NCI-H1930 (cell line): ENCODE data around the gene EIF4E2.

Experiments used
- DNase-seq, 2 experiments: peaks; one replicate each; lab custom pipeline; 2025; lab: John Stamatoyannopoulos, UW

The EIF4E2 gene, protein sequence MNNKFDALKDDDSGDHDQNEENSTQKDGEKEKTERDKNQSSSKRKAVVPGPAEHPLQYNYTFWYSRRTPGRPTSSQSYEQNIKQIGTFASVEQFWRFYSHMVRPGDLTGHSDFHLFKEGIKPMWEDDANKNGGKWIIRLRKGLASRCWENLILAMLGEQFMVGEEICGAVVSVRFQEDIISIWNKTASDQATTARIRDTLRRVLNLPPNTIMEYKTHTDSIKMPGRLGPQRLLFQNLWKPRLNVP

DNA sequence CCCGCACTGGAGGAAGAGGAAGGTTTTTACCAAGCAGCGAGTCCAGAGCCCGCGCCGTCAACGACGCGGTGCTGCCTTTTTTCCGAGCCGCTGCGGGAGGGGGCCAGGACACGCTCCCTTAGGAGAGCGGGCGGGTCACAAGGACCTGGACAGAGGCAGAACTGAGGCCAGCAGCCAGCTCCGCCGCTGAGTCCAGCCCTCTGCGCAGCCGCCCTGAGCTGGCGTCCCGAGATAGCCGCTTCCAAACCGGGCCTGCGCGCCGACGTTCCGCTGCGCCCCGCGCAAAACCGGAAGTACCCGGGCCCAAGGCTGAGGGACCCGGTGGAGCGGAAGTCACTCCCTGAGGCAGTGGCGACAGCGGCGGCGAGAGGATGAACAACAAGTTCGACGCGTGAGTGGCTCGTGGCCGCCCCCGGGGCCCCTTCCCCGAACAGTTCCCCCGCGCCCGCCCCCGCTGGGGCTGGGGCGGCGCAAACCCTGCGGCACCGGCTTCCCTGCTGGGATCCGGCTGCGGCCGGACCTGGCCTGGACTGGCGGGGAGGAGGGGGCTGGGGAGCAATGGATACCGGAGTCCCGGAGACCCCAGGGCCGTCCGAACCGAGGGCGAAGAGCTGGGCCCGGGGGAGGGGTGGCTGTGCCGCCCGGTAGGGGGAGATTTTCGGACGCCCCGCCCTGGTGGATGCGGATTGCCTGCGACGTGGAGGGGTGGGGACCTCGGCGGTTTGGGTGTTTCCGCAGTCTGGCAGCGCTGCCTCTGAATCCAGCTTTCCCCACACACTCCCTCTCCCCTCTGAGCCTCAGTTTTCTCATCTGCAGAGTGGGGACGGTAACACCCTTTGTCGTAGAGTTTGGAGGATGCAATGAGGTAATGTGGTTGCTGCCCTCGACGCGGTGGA is at the start of gene EIF4E2, which contains the start of gene TIGD1:
Gene EIF4E2, plus strand, starts transcription at position 336 of the 896 bp plus-strand sequence. Its CDS starts 36 bp downstream, at position 372.
Gene TIGD1, minus strand, starts transcription at position 204 of the 896 bp plus-strand sequence. CDS start 675 bp downstream, outside the sequence.
- DNase-seq = peak; percentile 89 to 93

DNA sequence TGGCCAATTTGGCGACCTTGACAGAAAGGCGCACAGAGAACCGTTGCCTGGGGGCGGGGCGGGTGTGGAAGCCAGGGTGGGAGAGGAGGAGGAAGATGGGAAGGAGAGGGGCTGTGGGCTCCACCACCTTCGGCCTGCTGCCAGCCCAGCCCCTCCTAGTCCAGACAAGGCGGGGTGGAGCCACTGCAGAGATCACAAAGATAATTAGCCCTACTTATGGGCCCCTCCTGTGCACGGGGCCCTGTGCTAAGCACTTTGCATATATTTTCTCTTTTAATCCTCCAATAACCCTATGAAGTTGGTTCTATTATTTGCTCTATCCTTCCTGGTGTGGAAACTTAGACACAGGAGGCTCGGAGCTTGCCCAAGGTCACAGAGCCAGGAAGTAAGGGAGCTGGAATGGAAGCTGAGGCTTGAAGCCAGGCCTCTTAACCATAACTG is 49.1 kb upstream of the EIF4E2 start:
- no peak for DNase-seq

DNA sequence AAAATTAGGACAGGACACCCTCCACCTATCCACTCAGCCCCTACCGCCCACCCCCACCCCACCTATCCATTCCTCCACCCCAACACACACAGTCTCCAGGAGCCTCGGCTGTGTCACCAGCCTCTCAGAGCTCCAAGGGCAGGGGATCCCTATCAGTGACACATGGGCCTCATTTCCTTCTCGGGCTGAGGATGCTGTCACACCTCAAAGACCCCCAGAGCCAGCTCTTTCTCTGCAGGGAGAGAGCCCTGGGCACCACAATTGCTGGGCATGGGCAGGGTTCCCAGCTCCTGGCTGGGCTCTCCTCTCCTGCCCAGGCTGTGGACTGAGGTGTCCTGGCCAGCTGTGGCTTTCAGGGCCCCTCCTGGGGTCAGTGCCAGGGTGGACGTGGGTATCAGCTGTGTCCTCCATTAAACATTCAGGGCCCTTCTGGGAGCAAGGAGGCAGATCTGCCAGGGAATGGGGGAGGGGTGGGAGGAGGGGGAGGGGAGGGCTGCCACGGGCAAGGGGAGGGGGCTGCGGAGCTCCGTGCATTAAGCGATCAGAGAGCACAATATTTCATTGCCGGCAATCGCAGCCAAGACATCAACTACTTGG is 48.6 kb upstream of the EIF4E2 start:
- no peak for DNase-seq

DNA sequence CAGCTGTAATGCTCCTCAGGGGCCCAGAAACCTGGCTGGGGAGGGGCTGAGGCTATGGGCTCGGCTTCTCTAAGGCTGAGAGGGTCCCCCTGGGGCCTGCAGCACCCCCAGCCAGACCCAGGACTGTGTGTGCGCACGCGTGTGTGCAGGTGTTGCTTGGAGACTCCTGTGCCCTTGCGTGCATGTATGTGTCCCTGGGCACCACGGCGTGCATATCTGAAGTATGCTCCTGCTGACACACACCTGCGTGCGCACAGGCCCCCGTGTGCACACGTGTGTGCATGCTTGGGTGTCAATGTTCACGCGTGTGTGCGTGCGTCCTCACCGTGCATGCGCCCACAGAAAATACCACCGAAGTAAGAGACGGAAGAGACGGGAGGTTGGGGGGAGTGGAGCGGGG is 48.0 kb upstream of the EIF4E2 start:
- no peak for DNase-seq

DNA sequence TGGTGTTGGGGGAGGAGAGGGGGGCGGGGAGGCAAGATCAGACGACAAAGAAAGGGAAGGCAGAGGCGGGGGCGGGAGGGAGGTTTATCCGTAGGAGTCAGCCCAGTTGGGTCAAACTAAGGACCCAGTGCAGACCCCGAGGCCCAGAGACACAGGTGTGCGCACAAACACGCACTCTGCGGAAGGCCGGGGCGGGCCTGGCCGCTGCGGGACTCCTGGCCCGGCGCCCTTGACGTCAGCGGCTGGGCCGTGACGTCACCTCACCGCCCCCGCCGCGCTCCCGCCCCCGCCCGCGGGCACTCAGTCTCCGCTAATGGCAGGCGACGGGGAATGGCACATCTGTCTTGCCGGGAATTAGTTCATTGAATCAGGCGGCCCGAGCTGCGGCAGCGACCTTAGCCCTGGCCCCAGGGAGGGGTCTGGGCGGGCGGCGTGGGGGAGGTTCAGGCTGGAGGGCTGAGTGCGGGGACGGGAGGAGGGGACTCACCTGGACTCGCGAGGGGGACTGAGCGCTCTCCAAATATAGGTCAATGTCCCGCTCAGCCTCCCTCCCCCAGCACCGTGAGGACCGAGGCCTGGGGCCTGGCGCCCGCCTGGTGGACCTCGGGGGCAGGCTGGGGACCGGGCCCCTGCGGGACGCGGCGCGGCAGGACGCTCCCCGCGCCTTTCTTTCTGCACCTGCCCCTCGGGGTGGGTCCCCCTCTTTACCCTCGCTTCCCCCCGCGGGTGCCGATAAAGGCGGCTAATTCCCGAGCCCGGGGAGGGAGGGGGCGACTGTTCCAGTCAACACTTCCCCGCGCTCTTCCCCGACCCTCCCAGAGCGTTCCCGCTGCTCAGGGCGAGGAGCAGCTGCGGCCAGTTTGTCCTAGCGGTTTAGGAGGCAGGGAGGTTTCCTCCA is 47.3 kb upstream of the EIF4E2 start:
- DNase-seq = peak in 1 of 2 experiments; percentile 54

DNA sequence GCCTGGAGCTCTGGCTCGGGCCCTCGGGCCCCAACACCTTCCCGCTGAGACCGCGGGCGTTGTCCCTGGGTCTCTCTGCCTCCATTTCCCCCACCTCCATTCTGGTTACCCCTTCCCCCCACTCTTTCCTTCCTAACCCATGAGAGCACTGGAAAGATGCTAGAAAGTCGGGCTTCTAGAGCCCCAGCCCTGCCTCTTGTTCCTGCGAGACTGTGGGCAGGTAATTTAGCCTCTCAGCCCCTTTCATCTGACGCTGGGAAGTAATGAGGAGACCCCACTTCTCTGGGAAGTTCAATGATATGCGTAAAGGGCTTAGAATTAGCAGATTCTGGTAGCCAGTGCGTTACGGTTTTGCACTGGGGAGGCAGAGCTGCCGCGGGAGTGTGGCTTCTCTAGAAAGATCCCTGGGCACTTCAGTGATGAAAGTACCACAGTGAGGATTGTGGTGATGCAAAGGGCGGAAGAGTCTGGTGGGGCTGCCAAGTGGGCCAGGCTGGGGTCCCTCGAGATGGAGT is 46.6 kb upstream of the EIF4E2 start:
- DNase-seq = no peak

DNA sequence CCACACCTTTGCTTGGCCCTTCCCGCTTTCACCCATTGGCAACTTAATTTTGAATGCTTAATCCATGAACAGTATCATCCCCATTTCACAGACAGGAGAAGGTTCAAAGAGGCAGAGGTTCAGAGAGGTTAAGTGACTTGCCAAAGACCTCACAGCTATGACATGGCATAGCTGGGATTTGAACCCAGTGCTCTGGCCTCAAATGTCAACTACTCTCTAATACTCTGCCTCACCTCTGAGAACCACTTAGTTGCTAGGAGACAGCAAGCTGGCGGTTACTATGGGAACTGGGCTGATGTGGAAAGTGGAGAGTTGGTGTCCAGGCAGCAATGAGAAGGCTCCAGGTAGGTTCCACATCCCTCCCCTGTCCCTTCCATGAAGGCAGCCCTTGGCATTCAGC is 46.1 kb upstream of the EIF4E2 start:
- no peak for DNase-seq

DNA sequence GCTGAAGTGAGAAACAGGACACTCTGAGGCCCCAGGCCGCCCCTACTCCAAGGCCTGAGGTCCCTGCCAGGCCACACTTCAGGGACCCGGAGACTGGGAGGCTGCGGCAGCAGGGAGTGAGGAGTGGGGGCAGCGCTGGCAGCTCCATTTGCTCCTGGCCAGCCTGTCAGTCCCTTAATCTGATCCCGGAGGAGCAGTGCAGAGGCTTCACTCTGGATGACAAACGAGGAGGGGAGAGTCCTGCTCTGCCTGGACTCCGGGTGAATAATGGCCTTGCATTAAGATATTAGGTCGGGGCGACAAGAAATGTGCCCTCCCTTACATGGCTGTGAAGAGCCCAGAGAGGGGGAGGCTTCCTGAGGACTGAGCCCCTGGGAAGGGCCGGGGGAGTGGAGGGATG is 44.6 kb upstream of the EIF4E2 start:
- DNase-seq = no peak

DNA sequence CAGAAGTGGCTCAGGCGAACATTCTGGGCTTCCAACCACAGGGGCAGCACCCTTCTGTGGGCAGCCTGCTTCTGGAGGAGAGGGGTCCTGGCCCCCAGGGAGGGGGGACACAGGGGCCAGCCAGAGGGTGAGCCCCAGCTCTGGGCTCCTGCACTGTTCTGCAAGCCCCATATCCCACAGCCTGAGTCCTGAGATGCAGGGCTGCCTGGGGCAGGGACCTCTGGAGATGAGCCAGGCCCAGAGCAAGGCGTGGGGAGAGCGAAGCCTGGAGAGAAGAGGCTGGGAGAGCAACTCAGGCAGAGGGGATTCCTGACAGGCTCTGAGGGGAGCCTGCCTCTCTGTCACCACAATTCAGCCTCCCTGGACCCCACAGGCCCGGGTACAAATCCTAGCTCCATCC is 43.8 kb upstream of the EIF4E2 start:
- DNase-seq = no peak

DNA sequence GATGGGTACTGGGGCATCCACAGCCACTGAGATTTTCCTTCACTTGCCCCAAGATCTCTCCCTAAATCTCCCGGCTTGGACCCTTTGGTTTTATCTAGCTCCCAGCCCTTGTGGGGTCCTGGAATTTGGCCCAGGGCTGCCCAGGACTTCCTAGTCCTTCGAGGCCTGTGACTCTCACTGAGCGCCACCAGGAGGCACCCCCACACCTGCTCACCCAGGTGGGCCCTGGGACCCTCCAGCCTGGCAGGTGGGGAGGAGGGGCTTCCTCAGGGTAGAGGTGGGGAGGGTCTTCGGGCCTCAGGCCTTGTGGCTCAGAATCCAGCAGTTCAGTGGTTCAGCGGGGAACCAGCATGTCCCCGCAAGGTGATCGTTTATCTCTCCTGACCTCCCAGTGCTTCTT is 42.2 kb upstream of the EIF4E2 start:
- no peak for DNase-seq

DNA sequence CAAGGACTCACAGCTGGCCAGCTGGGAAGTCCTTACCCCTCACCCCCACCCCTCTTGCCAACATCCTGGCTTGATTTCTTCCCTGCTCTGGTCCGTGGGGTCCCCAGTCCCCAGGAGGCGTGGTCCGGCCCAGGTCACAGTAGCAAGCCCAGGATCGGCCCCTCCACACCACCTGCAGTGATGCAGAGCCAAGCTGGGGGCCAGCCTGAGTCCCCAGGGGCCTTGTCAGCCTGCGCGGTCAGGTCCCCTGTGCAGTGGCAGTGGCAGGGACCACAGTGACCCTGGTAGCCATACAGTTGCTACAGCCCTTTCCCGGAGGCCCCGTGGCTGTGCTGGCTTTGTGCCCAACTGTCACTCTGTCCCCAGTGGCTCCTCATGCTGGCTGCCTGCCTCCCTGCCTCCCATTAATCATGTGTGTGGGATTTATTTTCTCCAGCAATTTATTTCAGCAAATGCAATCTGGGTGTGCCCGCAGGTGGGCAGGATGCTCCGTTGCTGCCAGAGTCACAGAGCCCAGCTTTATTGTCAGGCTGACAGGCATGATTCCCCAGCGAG is 39.1 kb upstream of the EIF4E2 start:
- DNase-seq = no peak

DNA sequence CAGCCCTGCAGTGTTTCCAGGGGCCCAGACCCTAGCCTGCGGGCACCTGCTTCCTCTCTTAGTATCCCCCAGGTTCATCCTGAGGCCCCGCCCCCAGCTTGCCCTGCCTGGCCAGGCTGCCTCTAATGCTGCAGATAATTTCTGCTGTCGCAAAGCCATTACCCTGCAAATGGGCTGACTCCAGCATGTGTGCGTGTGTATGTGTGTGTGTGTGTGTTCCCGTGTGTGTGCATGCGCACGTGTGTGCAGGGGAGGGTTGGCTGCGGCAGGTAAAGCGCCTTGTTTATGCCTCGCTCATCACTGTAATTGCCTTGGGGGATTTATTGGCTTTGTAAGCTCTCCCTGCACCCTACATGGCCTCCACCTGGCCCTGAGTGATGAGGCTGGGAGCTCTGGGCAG is 37.9 kb upstream of the EIF4E2 start:
- DNase-seq = no peak

DNA sequence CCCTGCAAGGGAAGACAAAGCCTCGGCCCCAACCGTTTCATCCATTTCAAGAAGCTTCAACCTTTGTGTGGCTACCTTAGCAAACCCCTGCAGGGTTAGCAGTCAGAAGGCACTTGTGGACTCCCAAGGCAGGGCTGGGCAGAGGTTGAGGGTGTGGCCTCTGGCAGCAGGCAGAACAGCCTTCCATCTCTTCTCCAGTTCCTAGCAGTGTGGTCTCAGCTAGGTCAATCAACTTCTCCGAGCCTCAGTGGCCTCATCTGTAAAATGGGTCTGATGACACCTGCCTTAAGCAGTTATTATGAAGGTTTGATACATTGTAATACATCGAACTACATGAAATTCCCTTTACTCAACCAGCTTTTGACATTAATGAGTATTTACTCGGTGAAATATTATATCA is 37.1 kb upstream of the EIF4E2 start:
- DNase-seq = no peak

DNA sequence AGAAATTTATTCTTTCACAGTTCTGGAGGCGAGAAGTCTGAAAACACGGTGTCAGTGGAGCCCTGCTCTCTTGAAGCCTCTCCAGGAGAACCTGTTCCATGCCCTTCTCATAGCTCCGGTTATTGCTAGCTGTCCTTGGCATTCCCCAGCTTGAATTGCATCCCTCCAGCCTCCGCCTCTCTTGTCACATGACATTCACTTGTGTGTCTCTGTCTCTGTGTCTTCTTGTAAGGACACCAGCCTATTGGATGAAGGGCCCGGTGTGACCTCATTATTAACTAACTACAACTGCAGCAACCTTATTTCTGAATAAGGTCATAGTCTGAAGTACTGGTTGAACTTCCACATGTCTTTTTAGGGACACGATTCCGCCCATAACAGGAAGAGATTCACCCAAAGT is 34.9 kb upstream of the EIF4E2 start:
- DNase-seq = no peak

DNA sequence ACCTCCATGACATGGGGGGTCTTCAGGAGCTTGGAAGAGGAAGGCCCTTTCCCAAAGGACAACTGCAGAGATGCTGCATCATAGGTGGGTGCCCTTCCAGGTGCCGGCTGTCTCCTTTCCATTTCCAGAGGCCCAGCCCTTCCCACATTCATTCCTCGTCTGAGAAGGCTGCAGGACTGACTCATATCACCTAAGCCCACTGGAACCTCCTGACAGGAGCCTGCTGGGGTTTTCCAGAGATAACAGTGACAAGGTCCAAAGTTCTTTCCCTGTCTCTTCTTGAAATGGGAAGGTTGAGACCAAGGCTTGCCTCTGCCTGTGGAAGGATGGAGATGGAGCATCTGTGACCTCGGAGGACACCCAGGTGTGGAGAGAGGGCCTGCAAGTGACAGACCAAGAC is 33.9 kb upstream of the EIF4E2 start:
- DNase-seq = no peak

DNA sequence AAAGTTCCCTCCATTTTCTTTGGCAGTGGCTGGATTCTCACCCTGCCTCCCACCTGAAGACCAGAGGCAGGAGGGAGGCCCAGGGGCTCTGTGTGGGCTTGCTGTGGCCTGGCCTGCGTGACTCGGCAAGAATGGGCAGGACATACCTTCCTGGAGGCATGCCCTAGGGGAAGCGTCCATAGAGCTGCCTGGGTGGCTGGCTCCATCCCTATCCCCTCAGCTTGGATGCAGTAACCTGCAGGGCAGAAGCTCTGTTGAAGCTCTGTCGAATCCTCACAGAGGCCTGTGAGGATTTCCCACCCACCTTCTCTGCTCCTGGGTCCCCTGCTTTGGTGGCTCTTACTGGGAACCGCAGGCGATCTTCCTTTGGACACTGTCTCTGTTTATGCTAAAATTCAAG is 31.6 kb upstream of the EIF4E2 start:
- DNase-seq = no peak

DNA sequence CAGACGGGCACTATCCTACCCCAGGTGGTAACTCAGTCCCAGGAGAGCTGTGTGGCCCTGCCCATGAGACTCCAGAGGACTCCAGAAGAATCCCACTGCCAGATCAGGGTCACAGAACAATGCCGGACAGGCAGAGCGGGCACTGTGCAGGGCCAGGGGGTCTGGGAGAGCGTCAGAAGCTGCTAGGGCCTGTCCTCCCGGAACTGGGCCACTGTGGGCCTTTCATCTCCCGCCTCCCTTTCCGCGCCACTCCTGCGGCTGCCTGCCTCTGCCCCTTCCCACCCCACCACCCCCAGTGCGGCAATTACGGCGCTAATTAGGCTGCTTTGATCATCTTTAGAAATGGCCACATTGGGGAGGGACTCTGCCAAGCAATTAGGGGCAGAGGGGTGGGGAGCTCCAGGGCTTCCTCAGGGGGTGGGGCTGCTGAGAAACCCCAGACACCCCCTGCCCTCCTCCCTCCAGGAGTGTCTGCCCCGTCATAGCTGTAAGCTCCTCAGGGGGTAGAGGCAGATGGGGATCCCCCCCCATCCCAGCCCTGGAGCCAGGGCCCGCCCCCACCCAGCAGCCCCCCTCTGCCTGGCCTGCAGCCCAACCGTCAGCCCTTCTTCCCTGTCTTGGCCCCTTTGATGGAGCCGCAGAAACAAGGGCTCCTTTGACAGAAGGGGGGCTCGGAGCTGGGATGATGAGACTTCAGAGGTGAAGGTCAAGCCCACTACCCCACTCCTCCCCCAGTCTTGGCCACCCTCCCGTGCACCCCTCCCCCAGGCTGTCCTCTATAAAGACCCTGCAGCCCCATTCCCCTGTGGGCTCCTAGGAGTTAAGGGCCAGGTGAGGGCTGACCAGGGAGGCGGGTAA is 30.7 kb upstream of the EIF4E2 start, which contains the start of gene PRSS56:
Gene PRSS56, plus strand, starts transcription at position 808 of the 858 bp plus-strand sequence. CDS start 211 bp downstream, outside the sequence.
- DNase-seq = no peak

DNA sequence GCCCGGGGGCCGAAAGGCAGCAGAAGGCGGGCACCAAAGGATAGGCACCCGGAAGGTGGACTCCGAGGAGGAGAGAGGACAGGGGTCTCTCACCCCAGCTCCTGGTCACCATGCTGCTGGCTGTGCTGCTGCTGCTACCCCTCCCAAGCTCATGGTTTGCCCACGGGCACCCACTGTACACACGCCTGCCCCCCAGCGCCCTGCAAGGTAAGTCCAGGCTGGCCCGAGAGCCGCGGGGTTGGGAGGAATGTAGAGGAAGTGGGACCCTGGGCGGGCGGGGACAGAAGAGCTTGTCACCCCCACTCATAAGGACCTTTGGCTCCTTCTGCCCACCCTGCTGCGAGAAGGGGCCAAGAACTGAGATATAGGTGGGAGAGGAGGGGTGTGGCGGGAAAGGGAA is 30.0 kb upstream of the EIF4E2 start:
- no peak for DNase-seq

DNA sequence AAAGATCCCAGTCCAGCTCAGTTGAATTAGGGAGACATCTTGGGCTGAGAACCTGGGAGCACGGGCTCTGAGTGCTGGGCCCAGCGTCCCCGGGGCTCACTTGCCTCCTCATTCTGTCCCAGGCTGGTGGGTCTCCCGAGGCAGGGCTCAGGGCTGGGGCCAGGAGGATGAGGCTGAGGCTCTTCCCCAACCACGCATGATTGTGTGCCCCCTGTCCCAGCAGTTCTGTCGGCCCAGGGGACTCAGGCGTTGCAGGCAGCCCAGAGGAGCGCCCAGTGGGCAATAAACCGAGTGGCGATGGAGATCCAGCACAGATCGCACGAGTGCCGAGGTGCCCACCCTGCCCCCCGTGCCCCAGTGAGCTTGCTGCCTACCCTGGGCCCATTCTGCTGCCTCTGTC is 29.4 kb upstream of the EIF4E2 start:
- DNase-seq = no peak
